Thymus (tissue), 11 donors: ENCODE data around the gene GPR152. TPM values are rescaled to one million over a fixed set of nuclear protein-coding genes. Genes with fewer than 3 reads are reported as not detected.
A peak's percentile ranks its signal among the peaks of the same experiment; 100 is the strongest.

Experiments
- DNase-seq, 9 donors: peaks; one replicate each; pipeline ENCODE4 v3.0.0-alpha.2; 2013; ENCODE audit warnings: low spot score in 9 of 9, low read depth in 6 of 9, missing footprints in 1 of 9
- H3K27ac ChIP-seq, 2 donors: one replicate each; pipeline ENCODE4 v1.5.1; 2013; ENCODE audit warnings: control low read depth in 1 of 2, low read depth in 1 of 2, low read length in 1 of 2, mild to moderate bottlenecking in 1 of 2, moderate library complexity in 1 of 2
- H3K27me3 ChIP-seq, 2 donors: one replicate each; pipeline ENCODE4 v1.5.1; 2013; ENCODE audit warnings: low read length in 1 of 2; ENCODE audit not compliant: control insufficient read depth in 2 of 2, insufficient read depth in 1 of 2
- H3K36me3 ChIP-seq, 2 donors: one replicate each; pipeline ENCODE4 v1.5.1; 2013; ENCODE audit warnings: low read length in 1 of 2, mild to moderate bottlenecking in 1 of 2, moderate library complexity in 1 of 2; ENCODE audit not compliant: control insufficient read depth in 2 of 2, insufficient read depth in 2 of 2
- H3K4me1 ChIP-seq, 2 donors: one replicate each; pipeline ENCODE4 v1.5.1; 2013; ENCODE audit warnings: low read length in 2 of 2; ENCODE audit not compliant: control insufficient read depth in 2 of 2, insufficient read depth in 2 of 2
- H3K4me3 ChIP-seq, 2 donors: one replicate each; pipeline ENCODE4 v1.5.1; 2013; ENCODE audit warnings: low read length in 2 of 2, control low read depth in 1 of 2, mild to moderate bottlenecking in 1 of 2
- H3K9me3 ChIP-seq, 2 donors: one replicate each; pipeline ENCODE4 v1.5.1; 2013; ENCODE audit warnings: low read length in 1 of 2, mild to moderate bottlenecking in 1 of 2; ENCODE audit not compliant: control insufficient read depth in 2 of 2, insufficient read depth in 1 of 2
- WGBS: extraction: QIAGEN DNeasy Blood & Tissue Kit; methylation state at CpG from one replicate; pipeline ENCODE4 v1.1.7; 2013; 5-methylcytosine and 5-hydroxymethylcytosine counted together
- polyA plus RNA-seq: library from polyadenylated mRNA; stranded (reverse); fragments of 200-250 nt; gene quantifications from one replicate; pipeline ENCODE4 v1.2.3, GENCODE V29; 2013
- total RNA-seq: library from RNA; stranded (reverse); fragments of 120-200 nt; gene quantifications from one replicate; pipeline ENCODE4 v1.2.4, GENCODE V29; 2013
- donor health status: healthy.

The GPR152 gene
- total and polyA plus RNA-seq, 2 donors: not detected

- Histone ChIP-seq H3K27ac (peak overlapping the region; percentile 73 to 94), H3K4me3 (peak overlapping the region in 1 of 2 donors; percentile 96), H3K4me1 (peaks cover 56 to 82% of the 10 kb centered on the region in 2 donors), H3K9me3 (peaks cover 0 to 11% of the 10 kb centered on the region in 2 donors), H3K27me3 (no peaks in the 10 kb centered on the region), H3K36me3 (peaks cover 29 to 33% of the 10 kb centered on the region in 2 donors)
- 88% methylated on average over 31 of the region's 31 CpGs for WGBS
- peak in 1 of 9 donors; percentile 39 for DNase-seq
Measured at GRCh38 chr11:67439321-67440228, 13.0 kb downstream of the GPR152 start.

- peak overlapping the region; percentile 91 to 96 for H3K4me3 ChIP-seq
- H3K27me3 ChIP-seq: no peaks in the 10 kb centered on the region
- H3K9me3 ChIP-seq: peaks cover 0 to 11% of the 10 kb centered on the region in 2 donors
- DNase-seq: peak in 1 of 9 donors; percentile 43
- peaks cover 41 to 45% of the 10 kb centered on the region in 2 donors for H3K36me3 ChIP-seq
- peak overlapping the region; percentile 94 to 98 for H3K27ac ChIP-seq
- 92% methylated on average over 41 of the region's 41 CpGs for WGBS
- peaks cover 63 to 86% of the 10 kb centered on the region in 2 donors for H3K4me1 ChIP-seq
Measured at GRCh38 chr11:67438158-67438902, 14.2 kb downstream of the GPR152 start.

GRCh38 chr11:67437809-67438157 lies 14.7 kb downstream of the GPR152 start:
- peaks cover 59 to 84% of the 10 kb centered on the region in 2 donors for H3K4me1 ChIP-seq
- H3K4me3 ChIP-seq: peak overlapping the region; percentile 91 to 96
- WGBS: 37% methylated on average over 3 of the region's 3 CpGs
- H3K9me3 ChIP-seq: peaks cover 0 to 11% of the 10 kb centered on the region in 2 donors
- no peak for DNase-seq
- H3K27ac ChIP-seq: peak overlapping the region; percentile 94 to 98
- H3K36me3 ChIP-seq: peaks cover 46 to 50% of the 10 kb centered on the region in 2 donors
- H3K27me3 ChIP-seq: no peaks in the 10 kb centered on the region

- DNase-seq: peak in 7 of 9 donors; percentile 59 to 90 (median 79)
- peaks cover 0 to 7% of the 10 kb centered on the region in 2 donors for H3K9me3 ChIP-seq
- H3K27me3 ChIP-seq: no peaks in the 10 kb centered on the region
- H3K36me3 ChIP-seq: peaks cover 51 to 56% of the 10 kb centered on the region in 2 donors
- 3% methylated on average over 26 of the region's 26 CpGs for WGBS
- H3K4me1 ChIP-seq: peaks cover 54 to 82% of the 10 kb centered on the region in 2 donors
- H3K27ac ChIP-seq: peak within 1 kb of the TSS; percentile 94 to 98
- peak within 1 kb of the TSS; percentile 91 to 96 for H3K4me3 ChIP-seq
Measured at GRCh38 chr11:67437082-67437808, 15.3 kb downstream of the GPR152 start, which contains the start of gene PTPRCAP. Gene PTPRCAP, minus strand, starts transcription at chr11:67437682. Its CDS starts 63 bp downstream, at chr11:67437619.

- peak in 6 of 9 donors; percentile 66 to 88 (median 76) for DNase-seq
- peaks cover 53 to 82% of the 10 kb centered on the region in 2 donors for H3K4me1 ChIP-seq
- peak overlapping the region; percentile 90 to 94 for H3K27ac ChIP-seq
- peaks cover 0 to 6% of the 10 kb centered on the region in 2 donors for H3K9me3 ChIP-seq
- WGBS: 4% methylated on average over 6 of the region's 6 CpGs
- peaks cover 54 to 63% of the 10 kb centered on the region in 2 donors for H3K36me3 ChIP-seq
- H3K27me3 ChIP-seq: no peaks in the 10 kb centered on the region
- H3K4me3 ChIP-seq: peak overlapping the region; percentile 91 to 96
Measured at GRCh38 chr11:67436459-67437081, 16.0 kb downstream of the GPR152 start.

GRCh38 chr11:67435727-67436458 lies 16.6 kb downstream of the GPR152 start:
- H3K36me3 ChIP-seq: peaks cover 58 to 63% of the 10 kb centered on the region in 2 donors
- no peaks in the 10 kb centered on the region for H3K27me3 ChIP-seq
- H3K4me3 ChIP-seq: peak overlapping the region; percentile 91 to 96
- peak overlapping the region; percentile 90 to 94 for H3K27ac ChIP-seq
- H3K9me3 ChIP-seq: peaks cover 0 to 6% of the 10 kb centered on the region in 2 donors
- 92% methylated on average over 38 of the region's 38 CpGs for WGBS
- DNase-seq: no peak
- peaks cover 48 to 84% of the 10 kb centered on the region in 2 donors for H3K4me1 ChIP-seq

GRCh38 chr11:67435031-67435726 lies 17.4 kb downstream of the GPR152 start:
- peak overlapping the region; percentile 20 to 94 for H3K27ac ChIP-seq
- no peak for DNase-seq
- no peaks in the 10 kb centered on the region for H3K27me3 ChIP-seq
- H3K4me3 ChIP-seq: peak overlapping the region; percentile 91 to 96
- H3K36me3 ChIP-seq: peaks cover 59 to 64% of the 10 kb centered on the region in 2 donors
- peaks cover 47 to 81% of the 10 kb centered on the region in 2 donors for H3K4me1 ChIP-seq
- peaks cover 0 to 6% of the 10 kb centered on the region in 2 donors for H3K9me3 ChIP-seq
- WGBS: 85% methylated on average over 26 of the region's 26 CpGs
